ENCODE results near the gene DDX19B.
"Not testable (repeated sequence)": the region's sequence is repeated elsewhere in the genome, so short reads cannot be mapped to it uniquely, and the experiment has no call there.

Gene DDX19B

GRCh38 chr16:70298988-70299938, at the start of gene DDX19B (continued):
- 0 out of 2 replicates have a peak, but pooled peaks have one; percentile 43 for TF ChIP-seq ZSCAN30 (tag by site-specific recombination; IDR thresholded peaks at IDR 0.05)
- no peak for TF ChIP-seq ZNF433 (tag by site-specific recombination; IDR thresholded peaks at IDR 0.05; ENCODE audit: low read depth)
- TF ChIP-seq ZNF239 (tag by site-specific recombination; IDR thresholded peaks at IDR 0.05): 0 out of 2 replicates have a peak, but pooled peaks have one; percentile 23
- TF ChIP-seq PBX3 (CRISPR knock-in tag; IDR thresholded peaks at IDR 0.05): 0 out of 2 replicates have a peak, but pooled peaks have one; percentile 21
- TF ChIP-seq ZNF404 (tag by site-specific recombination; IDR thresholded peaks at IDR 0.05): no peak
- TF ChIP-seq GLIS1 (tag by site-specific recombination; IDR thresholded peaks at IDR 0.05): peak; percentile 38; the same call in 1 of the 2 replicates
- TF ChIP-seq ZNF629 (tag by site-specific recombination; IDR thresholded peaks at IDR 0.05): peak; percentile 87
- no peak for TF ChIP-seq ZNF248 (tag by site-specific recombination; IDR thresholded peaks at IDR 0.05)
- TF ChIP-seq ZNF426 (tag by site-specific recombination; IDR thresholded peaks at IDR 0.05): no peak
- TF ChIP-seq, protein P1, sequence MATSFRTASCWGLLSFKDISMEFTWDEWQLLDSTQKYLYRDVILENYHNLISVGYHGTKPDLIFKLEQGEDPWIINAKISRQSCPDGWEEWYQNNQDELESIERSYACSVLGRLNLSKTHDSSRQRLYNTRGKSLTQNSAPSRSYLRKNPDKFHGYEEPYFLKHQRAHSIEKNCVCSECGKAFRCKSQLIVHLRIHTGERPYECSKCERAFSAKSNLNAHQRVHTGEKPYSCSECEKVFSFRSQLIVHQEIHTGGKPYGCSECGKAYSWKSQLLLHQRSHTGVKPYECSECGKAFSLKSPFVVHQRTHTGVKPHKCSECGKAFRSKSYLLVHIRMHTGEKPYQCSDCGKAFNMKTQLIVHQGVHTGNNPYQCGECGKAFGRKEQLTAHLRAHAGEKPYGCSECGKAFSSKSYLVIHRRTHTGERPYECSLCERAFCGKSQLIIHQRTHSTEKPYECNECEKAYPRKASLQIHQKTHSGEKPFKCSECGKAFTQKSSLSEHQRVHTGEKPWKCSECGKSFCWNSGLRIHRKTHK (tag by site-specific recombination; IDR thresholded peaks at IDR 0.05): no peak
- no peak for TF ChIP-seq KLF8 (tag by site-specific recombination; IDR thresholded peaks at IDR 0.05)
- TF ChIP-seq ZBTB20 (tag by site-specific recombination; IDR thresholded peaks at IDR 0.05): peak; percentile 86
- TF ChIP-seq ZFP41 (tag by site-specific recombination; IDR thresholded peaks at IDR 0.05; ENCODE audit: borderline replicate concordance): no peak

DNA sequence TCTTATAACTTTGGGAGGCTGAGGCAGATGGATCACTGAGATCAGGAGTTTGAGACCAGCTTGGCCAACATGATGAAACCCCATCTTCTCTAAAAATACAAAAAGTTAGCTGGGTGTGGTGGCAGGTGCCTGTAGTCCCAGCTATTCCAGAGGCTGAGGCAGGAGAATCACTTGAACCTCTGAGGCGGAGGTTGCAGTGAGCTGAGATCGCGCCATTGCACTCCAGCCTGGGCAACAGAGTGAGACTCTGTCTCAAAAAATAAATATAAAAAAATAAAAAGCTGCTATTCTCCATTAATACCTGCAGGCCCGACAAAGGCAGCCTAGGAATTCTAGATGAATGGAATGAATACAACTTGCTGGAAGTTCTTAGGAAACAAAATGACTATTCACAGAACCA, 49.3 kb upstream of the DDX19B start:
- Histone ChIP-seq H3K36me3 (ENCODE audit: control insufficient read depth in 2 of 2, insufficient read depth in 1 of 2, low read length in 2 of 2) (peaks cover 7 to 38% of the 10 kb centered on the region in 2 experiments; a peak in 2 of 3 replicates), H3K4me3 (ENCODE audit: low read depth, low read length) (peak overlapping the region; percentile 41)
- POLR2A ChIA-PET: interaction anchor here (0.6 kb wide), 1 partner anchor 44 kb away, joined by 3 read pairs; no protein-coding TSS in a partner anchor
- H3K4me1 ChIP-seq (ENCODE audit: control insufficient read depth, insufficient read depth, low read length); CTCF ChIA-PET; H3K27ac ChIP-seq (ENCODE audit: extremely low read depth, low read depth, low read length); H3K9me3 ChIP-seq (ENCODE audit: control insufficient read depth, insufficient read depth, low read depth, low read length): not testable (repeated sequence)
- peak; percentile 88 for TF ChIP-seq ZNF121 (tag by site-specific recombination; IDR thresholded peaks at IDR 0.05)

GRCh38 chr16:70250748-70251628, 48.0 kb upstream of the DDX19B start:
- peak overlapping the region; percentile 95 for H3K27ac ChIP-seq (ENCODE audit: extremely low read depth, low read depth, low read length)
- CTCF ChIA-PET: interaction anchor here (0.7 to 3.4 kb wide), 6 partner anchors 11 to 1378 kb away, joined by 3 to 24 read pairs (median 14); no protein-coding TSS in a partner anchor
- POLR2A ChIA-PET: interaction anchor here (1.0 to 2.3 kb wide), 4 partner anchors 12 to 95 kb away, joined by 3 to 17 read pairs (median 4); partner anchors contain the start of gene AARS1
- TF ChIP-seq ZBTB6 (tag by site-specific recombination; IDR thresholded peaks at IDR 0.05) (peak; percentile 61; the same call in 1 of the 2 replicates), ZNF660 (tag by site-specific recombination; IDR thresholded peaks at IDR 0.05) (0 out of 2 replicates have a peak, but pooled peaks have one; percentile 52), ZBTB17 (tag by site-specific recombination; IDR thresholded peaks at IDR 0.05) (peak; percentile 16; the same call in 1 of the 2 replicates), KLF7 (tag by site-specific recombination; IDR thresholded peaks at IDR 0.05; ENCODE audit: borderline replicate concordance) (no peak), GLIS1 (tag by site-specific recombination; IDR thresholded peaks at IDR 0.05) (peak; percentile 34; the same call in 1 of the 2 replicates), ZNF561 (tag by site-specific recombination; IDR thresholded peaks at IDR 0.05; ENCODE audit: borderline replicate concordance) (peak; percentile 62; the same call in 1 of the 2 replicates), ZNF335 (tag by site-specific recombination; conservative IDR thresholded peaks at IDR 0.05) (peak; percentile 52), ZNF837 (tag by site-specific recombination; IDR thresholded peaks at IDR 0.05) (peak; percentile 72; the same call in 1 of the 2 replicates), ZNF10 (tag by site-specific recombination; IDR thresholded peaks at IDR 0.05) (0 out of 2 replicates have a peak, but pooled peaks have one; percentile 24), ZNF600 (tag by site-specific recombination; IDR thresholded peaks at IDR 0.05) (peak; percentile 80), ZFHX2 (tag by site-specific recombination; conservative IDR thresholded peaks at IDR 0.05) (0 out of 2 replicates have a peak, but pooled peaks have one; percentile 19), ZSCAN30 (tag by site-specific recombination; IDR thresholded peaks at IDR 0.05) (peak; percentile 50; the same call in 1 of the 2 replicates), ZXDB (tag by site-specific recombination; IDR thresholded peaks at IDR 0.05) (peak; percentile 68)

More at GRCh38 chr16:70250748-70251628, 48.0 kb upstream of the DDX19B start:
- Histone ChIP-seq H3K36me3 (ENCODE audit: control insufficient read depth in 2 of 2, insufficient read depth in 1 of 2, low read length in 2 of 2) (peaks cover 10 to 51% of the 10 kb centered on the region in 2 experiments; a peak in 2 of 3 replicates), H3K4me1 (ENCODE audit: control insufficient read depth, insufficient read depth, low read length) (no peaks in the 10 kb centered on the region), H3K4me3 (ENCODE audit: low read depth, low read length) (peak overlapping the region; percentile 58), H3K9me3 (ENCODE audit: control insufficient read depth, insufficient read depth, low read depth, low read length) (no peaks in the 10 kb centered on the region)

All from HEK293 (cell line).